Measurements from ENCODE around the gene BRD9.
"Not testable (repeated sequence)": the region's sequence is repeated elsewhere in the genome, so short reads cannot be mapped to it uniquely, and the experiment has no call there.

The BRD9 gene

DNA sequence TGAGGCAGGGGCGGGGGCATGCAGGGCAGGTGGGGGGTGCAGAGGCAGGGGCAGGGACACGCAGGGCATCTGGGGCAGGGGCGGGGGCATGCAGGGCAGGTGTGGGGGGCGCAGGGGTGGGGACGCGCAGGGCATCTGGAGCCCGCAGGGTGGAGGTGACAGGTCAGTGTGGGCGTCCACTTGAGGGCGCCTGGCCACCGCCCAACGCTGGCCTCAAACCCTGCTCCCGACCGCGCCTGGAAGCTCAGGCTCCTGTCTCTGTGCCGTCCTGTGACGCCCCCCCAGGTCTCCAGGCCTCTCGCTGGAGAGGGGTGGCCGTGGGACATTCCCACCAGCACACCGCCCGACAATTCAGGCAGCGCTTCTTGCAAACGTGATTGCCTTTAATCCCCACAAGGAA is 48.7 kb downstream of the BRD9 start:
- not testable (repeated sequence) for DNase-seq (ENCODE audit: low spot score)

DNA sequence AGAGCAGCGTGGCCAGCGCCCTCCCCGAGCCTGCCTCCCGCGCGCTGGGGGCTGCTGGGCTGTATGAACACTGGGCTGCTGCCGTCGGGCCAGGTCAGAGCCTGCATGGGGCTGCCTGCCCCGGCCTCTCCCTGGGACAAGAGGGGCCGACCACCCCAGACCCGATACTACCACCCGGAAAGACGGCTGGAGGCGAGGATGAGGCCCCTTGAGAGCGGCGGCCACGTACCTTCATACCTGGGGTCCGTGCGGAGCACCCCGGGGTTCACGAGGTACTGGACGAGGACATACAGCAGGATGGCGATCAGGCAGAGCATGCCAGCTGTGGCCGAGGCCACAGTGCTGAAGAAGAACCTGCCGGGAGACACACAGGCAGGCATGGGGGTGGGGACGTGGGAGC is 49.2 kb downstream of the BRD9 start:
- DNase-seq (ENCODE audit: low spot score), result not testable (repeated sequence)

DNA sequence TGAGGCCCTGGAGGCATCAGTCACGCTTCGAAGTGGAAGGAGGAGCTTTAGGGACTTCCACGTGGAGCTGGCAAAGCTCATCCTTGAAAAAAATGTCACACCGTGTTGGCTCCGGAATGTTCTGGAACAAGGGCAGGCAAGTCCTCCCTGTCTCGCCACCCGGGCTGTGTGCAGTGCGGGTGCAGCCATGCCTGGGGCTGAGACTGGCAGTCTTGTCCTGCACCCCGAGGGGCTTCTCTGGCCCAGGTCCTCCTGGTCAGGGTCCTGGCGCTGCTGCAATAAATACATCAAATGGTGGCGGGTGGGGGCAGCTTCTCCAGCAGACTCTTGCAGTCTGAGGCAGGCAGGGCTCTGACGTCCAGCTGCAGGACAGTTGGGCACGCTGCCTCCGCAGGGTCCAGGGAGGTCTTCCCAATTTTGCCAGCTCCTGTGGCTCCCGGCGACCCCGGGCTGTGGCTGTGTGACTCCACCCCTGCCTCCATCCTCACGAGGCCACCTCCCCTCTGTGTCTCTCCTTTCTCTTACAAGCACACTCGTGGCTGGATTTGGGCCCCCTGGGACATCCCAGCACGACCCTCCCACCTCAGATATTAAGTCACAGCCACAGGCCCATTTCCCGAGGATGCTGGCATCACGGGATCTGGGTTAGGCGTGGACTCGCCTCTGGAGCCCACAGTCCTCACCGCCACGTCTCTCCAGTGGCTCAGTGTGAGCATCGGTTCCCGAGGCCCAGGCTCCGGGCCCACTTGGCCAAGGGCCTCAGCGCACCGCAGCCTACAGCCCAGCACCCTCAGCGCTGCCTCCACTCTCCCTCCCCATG is 50.0 kb downstream of the BRD9 start:
- DNase-seq (ENCODE audit: low spot score), result not testable (repeated sequence)

DNA sequence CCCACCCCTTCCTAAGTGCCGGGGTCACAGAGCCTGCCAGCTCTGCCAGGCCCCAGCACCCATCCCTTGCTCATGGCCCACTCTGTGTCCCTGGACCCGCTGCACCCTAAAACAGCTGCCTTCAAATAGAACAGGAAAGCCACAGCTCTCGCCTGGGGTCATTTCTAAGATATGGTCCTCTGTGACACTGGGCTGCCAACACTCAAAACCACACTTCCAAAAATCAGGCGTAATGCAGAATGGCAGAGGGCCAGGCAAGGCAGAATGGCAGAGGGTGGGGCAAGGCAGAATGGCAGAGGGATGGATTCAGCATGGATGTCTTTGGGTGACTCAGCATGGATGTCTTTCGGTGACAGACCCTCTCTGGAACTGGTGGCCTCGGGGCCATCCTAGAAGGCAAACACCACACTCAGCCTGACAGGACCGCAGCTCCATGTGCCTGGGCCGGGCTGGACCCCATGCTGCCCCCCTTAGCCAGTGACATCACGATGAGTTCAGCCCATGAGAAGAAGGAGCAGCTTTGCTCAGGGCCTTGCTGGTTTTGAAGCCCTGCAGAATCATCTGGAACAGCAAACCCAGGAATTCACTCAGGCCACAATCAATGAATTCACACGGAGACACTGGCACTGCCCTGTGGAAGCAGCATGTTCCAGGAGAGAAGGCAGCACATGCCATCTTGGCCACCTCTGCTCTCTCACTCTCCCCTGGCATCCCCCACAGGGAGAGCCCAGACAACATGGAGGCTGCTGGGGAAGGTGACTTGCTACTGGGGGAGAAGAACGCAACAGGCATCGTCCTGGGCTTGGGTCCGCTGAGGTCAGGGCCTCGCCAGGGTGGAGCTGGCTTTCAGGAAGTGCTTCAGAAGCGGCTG is 50.8 kb downstream of the BRD9 start:
- not testable (repeated sequence) for DNase-seq (ENCODE audit: low spot score)

DNA sequence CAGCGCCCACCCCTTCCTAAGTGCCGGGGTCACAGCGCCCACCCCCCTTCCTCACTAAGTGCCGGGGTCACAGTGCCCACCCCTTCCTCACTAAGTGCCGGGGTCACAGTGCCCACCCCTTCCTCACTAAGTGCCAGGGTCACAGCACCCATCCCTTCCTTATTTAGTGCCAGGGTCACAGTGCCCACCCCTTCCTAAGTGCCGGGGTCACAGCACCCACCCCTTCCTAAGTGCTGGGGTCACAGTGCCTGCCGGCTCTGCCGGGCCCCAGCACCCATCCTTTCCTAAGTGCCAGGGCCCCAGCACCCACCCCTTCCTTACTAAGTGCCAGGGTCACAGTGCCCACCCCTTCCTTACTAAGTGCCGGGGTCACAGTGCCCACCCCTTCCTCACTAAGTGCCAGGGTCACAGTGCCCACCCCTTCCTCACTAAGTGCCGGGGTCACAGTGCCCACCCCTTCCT is 51.6 kb downstream of the BRD9 start:
- not testable (repeated sequence) for DNase-seq (ENCODE audit: low spot score)

DNA sequence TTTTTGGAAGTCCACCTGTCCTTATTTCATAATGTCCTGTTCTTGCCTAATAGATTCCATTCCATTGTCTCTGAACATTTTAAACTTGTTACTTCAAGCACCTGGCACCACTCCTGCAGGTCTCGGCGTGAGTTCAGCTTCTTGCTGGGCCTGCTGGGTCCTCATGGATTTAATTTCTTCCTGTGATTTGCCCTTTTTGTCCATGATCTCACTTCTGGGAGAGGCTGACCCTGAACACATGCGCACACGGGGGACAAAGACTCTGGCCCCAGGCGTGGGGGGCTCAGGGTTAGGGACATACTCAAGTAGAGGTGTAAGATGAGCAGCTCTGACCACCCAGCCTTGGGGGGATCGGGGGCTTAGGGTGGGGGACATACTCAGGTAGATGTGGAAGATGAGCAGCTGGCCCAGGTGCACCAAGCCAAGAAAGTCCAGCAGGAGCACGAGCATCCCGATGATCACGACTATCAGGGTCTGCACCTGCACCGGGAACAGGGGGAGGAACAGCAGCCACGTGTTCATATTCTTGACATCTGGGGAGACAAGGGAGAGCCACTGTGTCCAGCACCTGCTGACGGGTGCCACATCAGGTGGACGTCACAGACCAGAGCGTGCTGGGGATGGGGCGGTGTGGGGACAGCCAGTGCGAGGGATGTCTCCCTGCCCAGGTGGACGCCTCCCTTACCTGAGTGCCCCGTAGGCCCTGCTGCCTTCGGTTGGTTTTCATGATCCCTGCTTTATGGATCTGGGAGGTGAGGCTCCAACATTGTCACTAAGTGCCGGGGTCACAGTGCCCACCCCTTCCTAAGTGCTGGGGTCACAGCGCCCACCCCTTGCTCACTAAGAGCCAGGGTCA is 52.3 kb downstream of the BRD9 start:
- DNase-seq (ENCODE audit: low spot score), result not testable (repeated sequence)

DNA sequence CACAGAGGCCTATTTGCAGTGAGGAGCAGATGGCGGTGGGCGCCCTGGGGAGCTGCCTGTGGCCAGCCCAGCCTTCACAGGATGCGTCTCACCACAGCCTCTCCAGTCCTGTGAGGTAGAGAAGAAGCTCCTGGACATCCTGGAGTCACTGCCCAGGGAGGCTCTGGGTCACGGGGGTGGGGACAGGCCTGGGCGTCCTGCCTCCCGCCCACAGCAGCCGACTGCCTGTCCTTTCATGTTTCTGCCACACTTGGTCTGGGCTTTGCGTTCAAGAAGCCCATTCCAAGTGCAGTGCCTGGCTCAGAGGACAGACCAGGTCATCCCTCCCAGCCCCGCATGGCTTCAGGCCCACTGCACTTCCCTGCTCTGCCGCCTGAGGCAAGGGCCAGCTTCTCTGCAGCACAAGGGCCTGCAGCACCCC is 54.2 kb downstream of the BRD9 start:
- DNase-seq (ENCODE audit: low spot score), result not testable (repeated sequence)

DNA sequence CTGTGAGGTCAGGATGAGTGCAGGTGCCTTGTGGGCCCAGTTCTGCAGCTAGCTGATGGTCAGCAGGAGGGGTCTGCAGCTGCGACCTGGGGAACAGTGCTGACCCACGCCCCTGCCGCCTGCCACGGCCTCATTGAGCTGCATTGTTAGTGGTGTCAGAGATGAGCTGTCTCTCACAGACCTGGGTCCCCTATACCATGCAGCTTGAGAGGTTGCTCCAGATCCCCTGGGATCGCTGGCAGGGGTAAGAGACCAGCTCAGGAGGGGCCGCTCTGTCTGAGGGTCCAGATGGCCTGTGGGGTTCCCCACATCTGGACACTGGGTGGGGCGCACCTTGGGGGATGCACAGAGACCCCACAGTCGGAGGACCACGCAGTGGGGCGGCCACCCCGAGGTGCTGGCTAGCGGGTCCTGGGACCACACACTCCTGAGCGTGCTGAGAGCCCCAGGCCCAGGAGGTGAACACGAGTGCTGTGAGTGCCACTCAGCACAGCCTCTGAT is 54.9 kb downstream of the BRD9 start:
- not testable (repeated sequence) for DNase-seq (ENCODE audit: low spot score)

DNA sequence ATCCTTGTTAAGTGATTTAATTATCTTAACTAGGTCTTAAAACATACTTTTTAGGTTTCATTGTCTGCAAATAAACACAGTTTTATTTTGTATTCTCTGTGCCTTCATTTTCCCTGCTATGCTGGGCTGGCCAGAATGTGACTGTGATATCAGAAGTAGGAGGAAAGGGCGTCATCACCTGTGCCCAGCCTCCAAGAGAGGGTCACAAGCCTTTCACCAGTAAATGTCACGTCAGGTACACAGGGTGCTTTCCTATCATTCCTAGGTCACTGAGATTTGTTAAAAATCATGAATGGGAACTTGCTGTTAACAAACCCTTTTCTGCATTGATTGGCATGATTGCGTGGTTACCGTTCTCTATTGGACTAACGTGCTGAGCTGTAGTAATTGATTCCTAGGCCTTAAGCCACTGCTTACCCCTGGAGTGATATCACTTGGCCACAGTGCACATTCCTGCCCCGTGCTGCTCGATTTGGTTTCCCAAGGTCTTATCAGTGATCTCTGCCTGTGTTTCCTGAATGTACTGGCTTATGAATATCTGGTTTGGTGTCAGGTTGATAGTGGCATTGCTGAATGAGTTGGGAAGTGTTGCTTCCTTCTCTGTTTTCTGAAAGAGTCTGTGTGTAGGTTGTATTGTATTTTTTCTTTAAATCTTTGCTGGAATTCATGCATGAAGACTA is 56.5 kb downstream of the BRD9 start:
- DNase-seq (ENCODE audit: low spot score), result not testable (repeated sequence)

DNA sequence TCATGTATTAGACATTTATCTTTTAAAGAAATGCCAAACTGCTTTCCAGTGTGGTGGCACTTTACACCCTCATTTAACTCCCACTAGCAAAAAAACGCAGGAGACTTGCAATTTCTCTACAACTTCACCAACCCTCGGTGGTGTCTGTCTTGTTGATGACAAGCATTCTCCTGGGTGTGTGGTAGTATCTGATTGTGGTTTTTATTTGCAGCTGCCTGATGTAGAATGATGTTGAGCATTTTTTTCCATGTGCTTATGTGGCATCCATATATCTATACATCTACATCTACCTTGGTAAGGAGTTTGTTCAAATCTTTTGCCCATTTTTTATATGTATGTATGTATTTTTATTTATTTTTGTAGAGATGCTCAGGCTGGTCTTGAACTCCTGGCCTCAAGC is 58.6 kb downstream of the BRD9 start:
- not testable (repeated sequence) for DNase-seq (ENCODE audit: low spot score)

DNA sequence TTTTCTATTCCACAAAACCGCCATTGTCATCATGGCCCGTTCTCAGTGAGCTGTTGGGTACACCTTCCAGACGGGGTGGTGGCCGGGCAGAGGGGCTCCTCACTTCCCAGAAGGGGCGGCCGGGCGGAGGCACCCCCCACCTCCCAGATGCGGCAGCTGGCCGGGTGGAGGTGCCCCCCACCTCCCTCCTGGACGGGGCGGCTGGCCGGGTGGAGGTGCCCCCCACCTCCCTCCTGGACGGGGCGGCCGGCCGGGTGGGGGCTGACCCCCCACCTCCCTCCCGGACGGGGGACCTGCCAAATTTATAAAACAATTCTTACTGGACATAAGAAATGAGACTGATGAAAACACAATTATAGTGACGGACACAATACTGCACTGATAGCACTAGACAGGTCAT is 64.4 kb downstream of the BRD9 start:
- DNase-seq (ENCODE audit: low spot score), result not testable (repeated sequence)

DNA sequence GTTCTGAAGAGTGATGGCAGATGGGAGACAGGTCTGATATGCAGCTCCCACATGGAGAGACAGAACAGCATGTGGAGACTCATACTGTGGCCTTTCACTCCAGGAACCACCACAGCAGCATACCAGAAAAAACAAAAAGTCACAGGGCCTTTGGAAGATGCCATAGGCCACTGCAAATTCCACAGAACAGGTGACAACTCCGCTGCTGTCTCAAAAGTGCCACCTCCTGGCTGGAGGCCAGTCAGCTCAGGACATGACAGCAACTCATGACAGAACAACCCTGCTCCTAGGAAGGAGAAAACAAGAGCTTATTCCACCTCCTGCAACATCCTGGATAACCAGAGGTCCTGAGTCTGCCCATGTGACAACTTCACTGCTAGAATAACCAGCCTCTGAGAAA is 67.1 kb downstream of the BRD9 start:
- not testable (repeated sequence) for DNase-seq (ENCODE audit: low spot score)

DNA sequence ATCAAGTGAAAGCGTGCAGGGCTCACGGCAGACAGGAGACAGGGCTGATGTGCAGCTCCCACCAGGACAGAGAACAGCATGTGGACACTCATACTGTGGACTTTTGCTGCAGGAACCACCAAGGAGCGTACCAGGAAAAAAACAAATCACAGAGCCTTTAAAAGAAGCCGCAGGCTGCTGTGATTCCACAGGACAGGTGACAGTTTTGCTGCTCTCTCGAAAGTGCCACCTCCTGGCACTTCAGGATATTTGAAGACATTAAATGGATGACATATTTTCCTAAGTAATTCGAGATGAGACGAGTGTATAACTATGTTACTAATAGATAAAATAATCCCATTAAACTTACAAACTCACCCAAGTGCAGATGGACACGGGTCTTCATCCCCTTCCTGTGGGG is 71.1 kb downstream of the BRD9 start:
- DNase-seq (ENCODE audit: low spot score), result no peak

DNA sequence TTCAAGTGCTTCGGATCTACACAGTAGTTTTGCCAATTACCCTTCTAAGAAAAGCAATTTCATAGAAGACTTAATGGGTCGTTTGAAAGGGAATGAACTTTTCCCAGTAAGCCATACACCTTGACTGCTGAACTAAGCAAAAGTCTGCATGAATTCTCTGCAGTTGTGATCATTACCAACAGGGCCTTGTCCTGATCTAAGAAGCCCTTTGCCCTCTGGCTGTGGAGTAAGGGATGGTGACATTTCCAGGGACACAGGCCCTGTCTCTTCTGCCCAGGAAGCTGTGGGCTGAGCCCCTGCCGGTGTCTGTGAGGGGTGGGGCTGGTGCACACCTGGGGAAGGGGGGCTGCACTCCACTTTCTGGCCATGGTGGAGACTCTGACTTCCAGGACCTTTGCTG is 72.4 kb downstream of the BRD9 start:
- DNase-seq (ENCODE audit: low spot score), result no peak

DNA sequence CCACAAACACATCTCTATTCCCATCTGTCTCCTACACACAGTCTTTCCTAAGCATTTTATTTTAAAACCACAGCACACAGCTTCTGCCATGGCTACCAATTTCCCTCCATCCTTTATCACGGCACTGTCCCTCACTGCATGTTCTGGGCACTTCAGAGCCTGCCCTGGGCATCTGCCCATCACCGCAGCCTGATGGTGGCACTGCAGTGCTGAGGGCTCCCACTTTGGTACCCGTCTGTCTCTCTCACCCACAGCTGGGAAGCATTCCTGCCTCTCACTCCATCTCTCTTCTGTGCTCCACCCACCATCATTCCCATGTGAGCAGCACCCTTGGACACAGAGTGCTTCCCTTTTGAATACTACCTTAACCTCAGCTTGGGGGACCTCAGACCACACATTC is 73.5 kb downstream of the BRD9 start:
- DNase-seq (ENCODE audit: low spot score), result no peak

DNA sequence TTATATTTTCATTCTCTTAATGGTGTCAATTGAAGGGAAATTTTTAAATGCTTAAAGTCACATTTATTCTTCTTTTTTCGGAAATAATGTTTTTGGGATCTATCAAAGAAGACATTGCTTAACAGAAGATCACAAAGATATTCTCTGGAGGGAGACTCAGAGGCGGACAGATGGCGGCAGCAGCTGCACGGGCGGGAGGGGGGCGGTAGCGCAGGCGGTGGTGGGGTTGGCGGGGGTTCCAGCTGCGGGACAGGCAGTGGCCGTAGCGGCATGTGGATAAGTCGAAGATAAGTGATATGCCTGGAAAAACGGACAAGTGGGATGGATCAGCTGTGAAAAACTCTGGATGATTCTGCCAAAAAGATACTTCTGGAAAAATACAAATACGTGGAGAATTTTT is 76.4 kb downstream of the BRD9 start:
- no peak for DNase-seq (ENCODE audit: low spot score)

DNA sequence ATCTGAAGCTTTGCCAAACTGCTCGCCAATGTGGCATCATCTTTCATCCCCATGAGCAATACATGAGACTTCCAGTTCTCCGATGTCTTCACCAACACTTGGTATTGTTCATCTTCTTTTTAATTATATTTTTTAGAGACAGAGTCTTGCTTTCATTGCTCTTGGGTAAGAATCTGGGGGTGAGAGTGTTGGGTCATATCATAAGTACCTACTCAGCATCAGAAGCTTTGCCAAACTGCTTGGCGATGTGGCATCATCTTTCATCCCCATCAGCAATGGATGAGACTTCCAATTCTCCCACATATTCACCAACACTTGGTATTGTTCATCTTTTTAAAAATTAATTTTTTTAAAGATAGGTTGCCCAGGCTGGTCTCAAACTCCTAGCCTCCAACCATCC is 77.2 kb downstream of the BRD9 start:
- DNase-seq (ENCODE audit: low spot score), result no peak

All from globus pallidus (tissue), 1 donor.